ENCODE data around the gene RANBP3L.

DNA sequence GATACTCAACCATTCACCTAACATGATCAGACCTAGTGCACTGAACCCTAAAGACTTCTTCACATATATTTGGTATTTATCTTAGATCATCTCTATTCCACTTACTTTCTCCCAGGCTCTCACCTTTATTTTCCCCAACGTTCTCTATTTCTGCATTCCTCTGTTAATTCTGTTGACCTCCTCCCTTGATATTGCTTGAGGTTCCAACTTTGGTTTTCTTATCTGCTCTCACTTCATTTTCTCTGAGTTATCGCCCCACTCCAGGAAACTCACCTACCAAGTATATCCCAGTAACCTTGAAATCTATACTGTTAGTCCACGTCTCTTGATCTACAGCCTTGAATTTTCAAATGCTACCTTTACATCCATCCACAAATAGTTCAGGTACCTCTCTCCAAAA lies 69.2 kb downstream of the RANBP3L start:
- TF ChIP-seq, protein P1, sequence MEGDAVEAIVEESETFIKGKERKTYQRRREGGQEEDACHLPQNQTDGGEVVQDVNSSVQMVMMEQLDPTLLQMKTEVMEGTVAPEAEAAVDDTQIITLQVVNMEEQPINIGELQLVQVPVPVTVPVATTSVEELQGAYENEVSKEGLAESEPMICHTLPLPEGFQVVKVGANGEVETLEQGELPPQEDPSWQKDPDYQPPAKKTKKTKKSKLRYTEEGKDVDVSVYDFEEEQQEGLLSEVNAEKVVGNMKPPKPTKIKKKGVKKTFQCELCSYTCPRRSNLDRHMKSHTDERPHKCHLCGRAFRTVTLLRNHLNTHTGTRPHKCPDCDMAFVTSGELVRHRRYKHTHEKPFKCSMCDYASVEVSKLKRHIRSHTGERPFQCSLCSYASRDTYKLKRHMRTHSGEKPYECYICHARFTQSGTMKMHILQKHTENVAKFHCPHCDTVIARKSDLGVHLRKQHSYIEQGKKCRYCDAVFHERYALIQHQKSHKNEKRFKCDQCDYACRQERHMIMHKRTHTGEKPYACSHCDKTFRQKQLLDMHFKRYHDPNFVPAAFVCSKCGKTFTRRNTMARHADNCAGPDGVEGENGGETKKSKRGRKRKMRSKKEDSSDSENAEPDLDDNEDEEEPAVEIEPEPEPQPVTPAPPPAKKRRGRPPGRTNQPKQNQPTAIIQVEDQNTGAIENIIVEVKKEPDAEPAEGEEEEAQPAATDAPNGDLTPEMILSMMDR (IDR thresholded peaks at IDR 0.05) = no peak
- no peak for TF ChIP-seq POLR2A (IDR thresholded peaks at IDR 0.05)

All from thyroid gland (tissue), 4 donors.